ENCODE data around the gene SLC2A13. TPM values are rescaled to one million over a fixed set of nuclear protein-coding genes. Genes with fewer than 3 reads are reported as not detected.

SLC2A13 gene
- 5.6 and 6.3 TPM in 2 replicates for total RNA-seq
- long read RNA-seq, partial matches to known transcripts = 0 of 3 reads
- long read RNA-seq, other reads (novel, unspliced or antisense) = 3 of 3 reads

DNA sequence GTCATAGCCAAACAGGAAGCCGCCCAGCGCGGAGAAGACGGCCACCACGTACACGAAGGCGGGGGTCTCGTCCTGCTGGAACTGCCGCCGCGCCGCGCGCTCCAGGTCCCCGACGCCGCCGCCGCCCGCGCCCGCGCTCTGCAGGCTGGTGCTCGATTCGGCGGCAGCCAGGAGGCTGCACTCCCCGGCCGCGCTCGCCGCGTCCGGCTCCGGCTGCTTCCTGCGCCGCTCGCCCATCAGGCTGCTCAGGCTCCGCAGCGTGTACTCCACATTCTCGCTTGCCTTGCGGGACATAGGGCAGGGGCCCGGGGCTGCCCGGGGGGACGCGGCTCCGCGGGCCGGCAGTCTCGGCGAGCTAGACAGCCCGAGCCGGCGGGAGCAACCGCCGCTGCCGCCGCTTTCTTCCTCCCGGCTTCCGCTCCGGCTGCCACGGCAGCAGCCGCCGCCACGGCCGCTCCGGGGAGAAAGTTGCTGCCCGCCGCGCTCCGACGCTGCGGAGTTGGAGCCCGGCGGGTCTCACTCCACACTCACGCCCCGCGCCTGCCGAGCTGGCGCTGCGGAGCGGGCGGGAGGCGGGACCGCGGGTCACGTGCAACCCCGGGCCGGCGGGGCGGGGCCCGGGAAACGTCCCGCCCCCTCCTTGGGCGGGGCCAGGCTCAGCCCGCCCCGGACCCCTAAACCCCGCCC, at the start of gene SLC2A13:
Gene SLC2A13, minus strand, starts transcription at position 567 of the 687 bp plus-strand sequence. Its CDS starts 273 bp downstream, at position 294.
- Mint-ChIP-seq H3K27ac (ENCODE audit: unreplicated experiment) (no peak within 1 kb of the TSS), H3K36me3 (ENCODE audit: low read depth) (no peaks in the 10 kb centered on the region), H3K9me3 (peaks cover under 1% of the 10 kb centered on the region), H3K4me1 (peaks cover 41% of the 10 kb centered on the region), H3K27me3 (ENCODE audit: low read depth) (no peaks in the 10 kb centered on the region), H3K4me3 (peak within 1 kb of the TSS; percentile 90)
- TF ChIP-seq, protein P1, sequence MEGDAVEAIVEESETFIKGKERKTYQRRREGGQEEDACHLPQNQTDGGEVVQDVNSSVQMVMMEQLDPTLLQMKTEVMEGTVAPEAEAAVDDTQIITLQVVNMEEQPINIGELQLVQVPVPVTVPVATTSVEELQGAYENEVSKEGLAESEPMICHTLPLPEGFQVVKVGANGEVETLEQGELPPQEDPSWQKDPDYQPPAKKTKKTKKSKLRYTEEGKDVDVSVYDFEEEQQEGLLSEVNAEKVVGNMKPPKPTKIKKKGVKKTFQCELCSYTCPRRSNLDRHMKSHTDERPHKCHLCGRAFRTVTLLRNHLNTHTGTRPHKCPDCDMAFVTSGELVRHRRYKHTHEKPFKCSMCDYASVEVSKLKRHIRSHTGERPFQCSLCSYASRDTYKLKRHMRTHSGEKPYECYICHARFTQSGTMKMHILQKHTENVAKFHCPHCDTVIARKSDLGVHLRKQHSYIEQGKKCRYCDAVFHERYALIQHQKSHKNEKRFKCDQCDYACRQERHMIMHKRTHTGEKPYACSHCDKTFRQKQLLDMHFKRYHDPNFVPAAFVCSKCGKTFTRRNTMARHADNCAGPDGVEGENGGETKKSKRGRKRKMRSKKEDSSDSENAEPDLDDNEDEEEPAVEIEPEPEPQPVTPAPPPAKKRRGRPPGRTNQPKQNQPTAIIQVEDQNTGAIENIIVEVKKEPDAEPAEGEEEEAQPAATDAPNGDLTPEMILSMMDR (conservative IDR thresholded peaks at IDR 0.05) = no peak
- peak; percentile 56 for DNase-seq (ENCODE audit: low read depth, low spot score)

DNA sequence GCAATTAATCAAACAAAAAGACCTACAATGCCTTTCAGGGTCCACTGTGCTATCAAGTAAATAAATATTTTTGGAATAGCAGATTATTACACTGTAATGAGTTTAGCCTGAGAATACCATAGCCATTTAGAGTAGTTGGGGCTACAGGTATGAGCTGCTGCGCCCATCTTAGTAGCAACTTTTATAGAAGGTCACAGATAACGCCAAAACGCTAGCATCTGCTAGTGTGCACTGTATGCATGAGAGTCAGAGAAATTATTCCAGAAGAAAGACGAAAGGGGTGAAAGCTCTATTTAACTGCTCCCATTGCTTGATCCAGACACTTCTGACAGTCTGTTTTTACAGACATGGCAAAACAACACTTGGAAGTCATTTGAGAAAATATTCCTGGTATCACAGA, 48.5 kb upstream of the SLC2A13 start:
- Mint-ChIP-seq H3K27me3 (ENCODE audit: low read depth) (no peaks in the 10 kb centered on the region), H3K27ac (ENCODE audit: unreplicated experiment) (no peak overlapping the region), H3K4me1 (peaks cover 3% of the 10 kb centered on the region), H3K9me3 (no peaks in the 10 kb centered on the region), H3K4me3 (no peak overlapping the region), H3K36me3 (ENCODE audit: low read depth) (no peaks in the 10 kb centered on the region)
- no peak for DNase-seq (ENCODE audit: low read depth, low spot score)
- TF ChIP-seq, protein P1 (conservative IDR thresholded peaks at IDR 0.05) = no peak

DNA sequence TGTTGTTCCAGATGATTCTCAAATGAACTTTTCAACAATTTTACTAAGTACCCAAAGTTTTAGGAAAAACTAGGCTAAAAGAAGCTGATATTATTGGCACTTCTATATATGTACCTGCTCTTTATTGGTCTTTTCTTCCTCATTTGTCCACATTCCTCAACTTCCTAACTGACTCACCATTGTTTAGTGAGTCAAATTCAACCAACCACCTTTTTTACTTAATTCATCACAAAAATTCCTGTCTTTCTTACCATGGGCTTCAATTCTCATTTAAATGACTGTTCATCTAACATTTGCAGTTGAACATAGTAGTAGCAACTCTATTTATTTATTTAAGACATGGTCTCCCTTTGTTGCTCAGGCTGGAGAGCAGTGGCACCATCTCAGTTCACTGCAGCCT, 47.6 kb upstream of the SLC2A13 start:
- no peaks in the 10 kb centered on the region for H3K36me3 Mint-ChIP-seq (ENCODE audit: low read depth)
- H3K27me3 Mint-ChIP-seq (ENCODE audit: low read depth) = no peaks in the 10 kb centered on the region
- no peak for DNase-seq (ENCODE audit: low read depth, low spot score)
- TF ChIP-seq, protein P1 (conservative IDR thresholded peaks at IDR 0.05) = no peak
- H3K4me3 Mint-ChIP-seq = no peak overlapping the region
- H3K4me1 Mint-ChIP-seq = peaks cover 3% of the 10 kb centered on the region
- H3K9me3 Mint-ChIP-seq = no peaks in the 10 kb centered on the region
- no peak overlapping the region for H3K27ac Mint-ChIP-seq (ENCODE audit: unreplicated experiment)

DNA sequence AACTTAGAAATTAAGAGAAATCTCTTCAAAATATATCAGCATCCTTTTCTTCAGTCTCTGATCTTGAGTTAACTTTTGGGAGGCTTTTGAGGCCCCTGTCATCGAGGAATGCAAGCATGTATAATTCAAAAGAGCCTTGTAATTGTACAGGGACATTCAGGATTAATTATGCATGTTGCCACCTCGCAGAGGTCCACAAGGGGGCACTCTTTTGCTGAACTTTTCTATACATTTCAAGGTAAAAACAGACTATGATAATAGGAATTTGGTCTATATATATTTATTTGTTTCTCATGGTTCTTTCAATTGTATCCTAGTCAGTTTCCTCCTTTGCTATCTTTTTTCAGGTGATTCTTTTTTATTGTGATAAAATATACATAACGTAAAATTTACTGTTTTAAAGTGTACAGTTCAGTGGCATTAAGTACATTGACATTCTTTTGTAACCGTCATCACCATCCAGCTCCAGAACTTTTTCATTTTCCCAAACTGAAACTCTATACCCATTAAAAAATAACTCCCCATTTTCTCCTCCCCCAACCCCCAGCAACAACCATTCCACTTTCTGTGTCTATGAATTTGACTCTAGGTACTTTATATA, 47.0 kb upstream of the SLC2A13 start:
- TF ChIP-seq, protein P1 (conservative IDR thresholded peaks at IDR 0.05) = peak; percentile 96

DNA sequence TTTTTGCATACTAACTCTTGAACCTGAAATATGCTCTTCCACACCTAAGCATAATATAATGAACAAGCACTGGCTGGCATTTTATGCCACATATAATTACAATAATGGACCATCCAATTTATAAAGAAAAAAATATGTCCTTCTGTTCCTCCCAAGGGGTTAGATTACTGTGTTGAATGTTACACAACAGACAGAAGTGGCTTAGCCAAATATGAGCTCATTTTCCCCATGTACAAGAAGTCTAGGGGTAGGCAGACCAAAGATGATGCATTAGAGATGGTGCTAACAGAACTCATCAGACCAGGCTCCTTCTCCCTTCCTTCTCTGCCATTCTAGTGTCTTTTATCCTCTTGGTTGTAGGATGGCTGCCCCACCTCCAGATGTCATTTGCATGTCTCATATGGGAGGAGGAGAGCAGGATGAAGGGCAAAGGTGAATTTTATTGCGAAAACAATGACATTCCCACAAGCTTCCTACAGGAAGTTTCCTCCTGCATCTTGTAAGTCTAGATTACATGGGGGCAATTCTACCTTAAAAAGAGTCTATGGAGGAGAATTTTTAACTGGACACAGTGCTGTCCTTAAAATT, 43.9 kb upstream of the SLC2A13 start:
- no peaks in the 10 kb centered on the region for H3K9me3 Mint-ChIP-seq
- H3K36me3 Mint-ChIP-seq (ENCODE audit: low read depth) = no peaks in the 10 kb centered on the region
- DNase-seq (ENCODE audit: low read depth, low spot score) = no peak
- no peak overlapping the region for H3K4me3 Mint-ChIP-seq
- TF ChIP-seq, protein P1 (conservative IDR thresholded peaks at IDR 0.05) = no peak
- no peak overlapping the region for H3K27ac Mint-ChIP-seq (ENCODE audit: unreplicated experiment)
- H3K27me3 Mint-ChIP-seq (ENCODE audit: low read depth) = no peaks in the 10 kb centered on the region
- peaks cover 3% of the 10 kb centered on the region for H3K4me1 Mint-ChIP-seq

More for the DNA sequence above, 47.0 kb upstream of the SLC2A13 start:
- Mint-ChIP-seq H3K4me3 (no peak overlapping the region), H3K4me1 (peaks cover 3% of the 10 kb centered on the region), H3K9me3 (no peaks in the 10 kb centered on the region), H3K36me3 (ENCODE audit: low read depth) (no peaks in the 10 kb centered on the region), H3K27ac (ENCODE audit: unreplicated experiment) (no peak overlapping the region), H3K27me3 (ENCODE audit: low read depth) (no peaks in the 10 kb centered on the region)
- DNase-seq (ENCODE audit: low read depth, low spot score) = peak; percentile 49
